ENCODE data around the gene WDR74. TPM values are rescaled to one million over a fixed set of nuclear protein-coding genes. Genes with fewer than 3 reads are reported as not detected.

Gene WDR74
- total and polyA plus RNA-seq, 2 of the 13 experiments (the other 11 are each of a cell fraction or from before 2014, with no cell fraction given) = 77.0 to 83.3 TPM

DNA sequence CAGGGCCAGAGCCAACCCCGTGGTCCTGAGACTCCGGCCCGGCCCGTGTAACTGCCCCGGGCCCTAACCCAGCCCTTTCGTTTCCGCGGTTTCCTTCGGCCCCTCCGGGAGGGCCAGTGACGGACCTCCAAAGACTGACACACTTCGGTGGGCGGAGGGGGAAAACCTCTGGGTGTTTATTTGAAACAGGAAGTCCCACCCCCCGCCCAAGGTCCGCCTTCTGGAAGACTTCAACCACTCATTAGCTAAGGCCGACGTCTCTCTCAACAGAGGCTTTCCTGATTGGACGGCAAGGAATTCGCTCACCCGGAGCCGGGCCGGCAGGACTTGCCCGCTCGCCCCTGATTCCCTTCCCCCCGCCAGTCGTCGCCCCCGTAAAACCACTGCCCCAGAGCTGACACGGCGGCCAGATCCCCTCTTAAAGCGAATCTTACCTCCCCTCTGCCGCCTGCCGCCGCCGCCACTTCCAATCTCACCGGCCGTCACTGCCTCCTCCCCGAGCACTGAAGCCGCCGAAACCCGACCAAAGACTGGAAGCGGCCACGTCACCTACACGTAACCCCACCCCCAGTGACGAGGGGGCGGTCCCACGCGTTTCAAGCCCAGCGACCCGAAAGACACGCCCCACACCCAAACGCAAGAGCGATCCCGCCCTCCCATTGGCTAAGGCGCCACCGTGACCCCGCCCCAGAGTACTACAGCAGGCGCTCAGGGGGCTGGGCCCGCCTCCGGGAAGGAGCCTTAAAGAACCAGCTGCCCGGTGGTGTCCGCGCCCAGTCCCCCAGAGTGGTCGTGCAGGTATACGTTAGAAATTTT lies 7.7 kb downstream of the WDR74 start, which contains the start of gene STX5:
Gene STX5 (minus strand): TSS at position 532 of the 816 bp plus-strand sequence. CDS start 808 bp downstream, outside the sequence.
- Histone ChIP-seq H3K27ac (ENCODE audit: extremely low read length, insufficient read depth, low read length) (peak within 1 kb of the TSS; percentile 95), H3K4me1 (ENCODE audit: insufficient read depth, low read length) (peaks cover 32% of the 10 kb centered on the region), H3K36me3 (replicated peaks in 1 of 2; ENCODE audit: control insufficient read depth in 1 of 2, insufficient read depth in 2 of 2, low read length in 2 of 2) (peaks cover 24 to 46% of the 10 kb centered on the region in 2 experiments), H4K20me1 (ENCODE audit: insufficient read depth, low read length) (no peaks in the 10 kb centered on the region), H3K4me2 (ENCODE audit: low read depth, low read length) (peak within 1 kb of the TSS; percentile 92), H3K9ac (ENCODE audit: insufficient read depth, low read depth, low read length) (peak within 1 kb of the TSS; percentile 94), H2AFZ (ENCODE audit: low read length) (no peak within 1 kb of the TSS), H3K27me3 (ENCODE audit: control insufficient read depth in 1 of 2, insufficient read depth in 2 of 2, low read length in 2 of 2) (no peaks in the 10 kb centered on the region; a peak in 1 of 5 replicates), H3K9me3 (ENCODE audit: low read length) (no peaks in the 10 kb centered on the region), H3K79me2 (ENCODE audit: insufficient read depth, low read length) (peaks cover 35% of the 10 kb centered on the region), H3K4me3 (replicated peaks in 1 of 3; ENCODE audit: insufficient read depth in 1 of 3, low read depth in 2 of 3, low read length in 3 of 3) (peak within 1 kb of the TSS; percentile 78 to 100 (median 99))
- BruUV-seq (replicated peaks) = TSS peak; percentile 79
- DNase-seq (ENCODE audit: low spot score) (peak; percentile 97), FAIRE-seq (peak; percentile 59), ATAC-seq (peak; percentile 90)
- ChIA-PET CTCF (ENCODE audit: low intra/inter-chr PET ratio, low total read pairs) (no interaction called here), POLR2A (interaction anchor here (0.5 to 2.8 kb wide), 38 partner anchors 9 to 857 kb away, joined by 3 to 164 read pairs (median 4); partner anchors contain the start of genes B3GAT3, BSCL2, C11orf98 and CSKMT)
- in situ Hi-C loops (cut with HindIII; ENCODE audit: extremely low pct_ligation_motif_present, low pct_unique_long_range_greater_than_20kb) (loop anchor here (5.0 kb wide), 1 partner anchor 44 kb away; the partner anchor contains the start of gene TMEM179B), intact Hi-C loops (cut with micrococcal nuclease; ENCODE audit: unreplicated experiment) (loop anchor here (1.0 to 2.0 kb wide), 3 partner anchors 10 to 45 kb away; partner anchors contain the start of genes NXF1 and TMEM179B)
- 1% methylated on average over 19 of the region's 65 CpGs for WGBS (ENCODE audit: low lambda C conversion rate)
- peak; percentile 81; the same call in 1 of the 2 replicates for TF ChIP-seq ZNF337 (CRISPR knock-in tag; IDR thresholded peaks at IDR 0.05; ENCODE audit: borderline replicate concordance, low read depth)
- TF ChIP-seq ZBTB8A (CRISPR knock-in tag; IDR thresholded peaks at IDR 0.05; ENCODE audit: borderline replicate concordance, low read depth) = 0 out of 2 replicates have a peak, but pooled peaks have one; percentile 34
- TF ChIP-seq ISL2 (CRISPR knock-in tag; IDR thresholded peaks at IDR 0.05) = peak; percentile 44; the same call in 1 of the 2 replicates
- no peak for TF ChIP-seq ZNF550 (CRISPR knock-in tag; IDR thresholded peaks at IDR 0.05; ENCODE audit: borderline replicate concordance)
- TF ChIP-seq, protein P1, sequence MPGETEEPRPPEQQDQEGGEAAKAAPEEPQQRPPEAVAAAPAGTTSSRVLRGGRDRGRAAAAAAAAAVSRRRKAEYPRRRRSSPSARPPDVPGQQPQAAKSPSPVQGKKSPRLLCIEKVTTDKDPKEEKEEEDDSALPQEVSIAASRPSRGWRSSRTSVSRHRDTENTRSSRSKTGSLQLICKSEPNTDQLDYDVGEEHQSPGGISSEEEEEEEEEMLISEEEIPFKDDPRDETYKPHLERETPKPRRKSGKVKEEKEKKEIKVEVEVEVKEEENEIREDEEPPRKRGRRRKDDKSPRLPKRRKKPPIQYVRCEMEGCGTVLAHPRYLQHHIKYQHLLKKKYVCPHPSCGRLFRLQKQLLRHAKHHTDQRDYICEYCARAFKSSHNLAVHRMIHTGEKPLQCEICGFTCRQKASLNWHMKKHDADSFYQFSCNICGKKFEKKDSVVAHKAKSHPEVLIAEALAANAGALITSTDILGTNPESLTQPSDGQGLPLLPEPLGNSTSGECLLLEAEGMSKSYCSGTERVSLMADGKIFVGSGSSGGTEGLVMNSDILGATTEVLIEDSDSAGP (CRISPR knock-in tag; IDR thresholded peaks at IDR 0.05; ENCODE audit: borderline replicate concordance) = peak; percentile 99
- TF ChIP-seq, protein P2, sequence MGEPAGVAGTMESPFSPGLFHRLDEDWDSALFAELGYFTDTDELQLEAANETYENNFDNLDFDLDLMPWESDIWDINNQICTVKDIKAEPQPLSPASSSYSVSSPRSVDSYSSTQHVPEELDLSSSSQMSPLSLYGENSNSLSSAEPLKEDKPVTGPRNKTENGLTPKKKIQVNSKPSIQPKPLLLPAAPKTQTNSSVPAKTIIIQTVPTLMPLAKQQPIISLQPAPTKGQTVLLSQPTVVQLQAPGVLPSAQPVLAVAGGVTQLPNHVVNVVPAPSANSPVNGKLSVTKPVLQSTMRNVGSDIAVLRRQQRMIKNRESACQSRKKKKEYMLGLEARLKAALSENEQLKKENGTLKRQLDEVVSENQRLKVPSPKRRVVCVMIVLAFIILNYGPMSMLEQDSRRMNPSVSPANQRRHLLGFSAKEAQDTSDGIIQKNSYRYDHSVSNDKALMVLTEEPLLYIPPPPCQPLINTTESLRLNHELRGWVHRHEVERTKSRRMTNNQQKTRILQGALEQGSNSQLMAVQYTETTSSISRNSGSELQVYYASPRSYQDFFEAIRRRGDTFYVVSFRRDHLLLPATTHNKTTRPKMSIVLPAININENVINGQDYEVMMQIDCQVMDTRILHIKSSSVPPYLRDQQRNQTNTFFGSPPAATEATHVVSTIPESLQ (CRISPR knock-in tag; conservative IDR thresholded peaks at IDR 0.05) = no peak
- TF ChIP-seq ZNF34 (CRISPR knock-in tag; IDR thresholded peaks at IDR 0.05; ENCODE audit: borderline replicate concordance) = 0 out of 2 replicates have a peak, but pooled peaks have one; percentile 33
- TF ChIP-seq GATAD1 (CRISPR knock-in tag; IDR thresholded peaks at IDR 0.05) = peak; percentile 74
- TF ChIP-seq SPEN (CRISPR knock-in tag; IDR thresholded peaks at IDR 0.05; ENCODE audit: low read depth) = peak; percentile 56
- TF ChIP-seq, protein P3, sequence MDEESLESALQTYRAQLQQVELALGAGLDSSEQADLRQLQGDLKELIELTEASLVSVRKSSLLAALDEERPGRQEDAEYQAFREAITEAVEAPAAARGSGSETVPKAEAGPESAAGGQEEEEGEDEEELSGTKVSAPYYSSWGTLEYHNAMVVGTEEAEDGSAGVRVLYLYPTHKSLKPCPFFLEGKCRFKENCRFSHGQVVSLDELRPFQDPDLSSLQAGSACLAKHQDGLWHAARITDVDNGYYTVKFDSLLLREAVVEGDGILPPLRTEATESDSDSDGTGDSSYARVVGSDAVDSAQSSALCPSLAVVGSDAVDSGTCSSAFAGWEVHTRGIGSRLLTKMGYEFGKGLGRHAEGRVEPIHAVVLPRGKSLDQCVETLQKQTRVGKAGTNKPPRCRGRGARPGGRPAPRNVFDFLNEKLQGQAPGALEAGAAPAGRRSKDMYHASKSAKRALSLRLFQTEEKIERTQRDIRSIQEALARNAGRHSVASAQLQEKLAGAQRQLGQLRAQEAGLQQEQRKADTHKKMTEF (CRISPR knock-in tag; IDR thresholded peaks at IDR 0.05) = peak; percentile 26; the same call in 1 of the 2 replicates
- TF ChIP-seq, protein P4, sequence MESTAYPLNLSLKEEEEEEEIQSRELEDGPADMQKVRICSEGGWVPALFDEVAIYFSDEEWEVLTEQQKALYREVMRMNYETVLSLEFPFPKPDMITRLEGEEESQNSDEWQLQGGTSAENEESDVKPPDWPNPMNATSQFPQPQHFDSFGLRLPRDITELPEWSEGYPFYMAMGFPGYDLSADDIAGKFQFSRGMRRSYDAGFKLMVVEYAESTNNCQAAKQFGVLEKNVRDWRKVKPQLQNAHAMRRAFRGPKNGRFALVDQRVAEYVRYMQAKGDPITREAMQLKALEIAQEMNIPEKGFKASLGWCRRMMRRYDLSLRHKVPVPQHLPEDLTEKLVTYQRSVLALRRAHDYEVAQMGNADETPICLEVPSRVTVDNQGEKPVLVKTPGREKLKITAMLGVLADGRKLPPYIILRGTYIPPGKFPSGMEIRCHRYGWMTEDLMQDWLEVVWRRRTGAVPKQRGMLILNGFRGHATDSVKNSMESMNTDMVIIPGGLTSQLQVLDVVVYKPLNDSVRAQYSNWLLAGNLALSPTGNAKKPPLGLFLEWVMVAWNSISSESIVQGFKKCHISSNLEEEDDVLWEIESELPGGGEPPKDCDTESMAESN (CRISPR knock-in tag; conservative IDR thresholded peaks at IDR 0.05) = peak; percentile 82
- TF ChIP-seq PHF8 (CRISPR knock-in tag; IDR thresholded peaks at IDR 0.05) = peak; percentile 73
- no peak for TF ChIP-seq NFATC3 (CRISPR knock-in tag; IDR thresholded peaks at IDR 0.05)
- TF ChIP-seq ZNF251 (CRISPR knock-in tag; IDR thresholded peaks at IDR 0.05) = no peak
- TF ChIP-seq SAFB2 (CRISPR knock-in tag; IDR thresholded peaks at IDR 0.05; ENCODE audit: borderline replicate concordance, low read depth) = peak; percentile 59; the same call in 1 of the 2 replicates

All from HepG2 (cell line).